ENCODE data around the gene PITPNM3.

Gene PITPNM3

GRCh38 chr17:6521586-6521985, 34.8 kb downstream of the PITPNM3 start:
- no peak overlapping the region for H3K4me3 Mint-ChIP-seq
- H3K36me3 Mint-ChIP-seq (ENCODE audit: low read depth): peaks cover 8% of the 10 kb centered on the region
- H3K9me3 Mint-ChIP-seq: peaks cover 10% of the 10 kb centered on the region
- H3K27me3 Mint-ChIP-seq (ENCODE audit: low read depth, poor library complexity): no peaks in the 10 kb centered on the region
- no peaks in the 10 kb centered on the region for H3K4me1 Mint-ChIP-seq
- TF ChIP-seq CTCF (IDR thresholded peaks at IDR 0.05): no peak
- no peak for DNase-seq
- no peak overlapping the region for H3K27ac Mint-ChIP-seq

- peaks cover 21% of the 10 kb centered on the region for H3K27me3 Mint-ChIP-seq (ENCODE audit: low read depth, poor library complexity)
- peaks cover 5% of the 10 kb centered on the region for H3K4me1 Mint-ChIP-seq
- no peak for TF ChIP-seq CTCF (IDR thresholded peaks at IDR 0.05)
- DNase-seq: no peak
- H3K9me3 Mint-ChIP-seq: peaks cover 10% of the 10 kb centered on the region
- H3K36me3 Mint-ChIP-seq (ENCODE audit: low read depth): peaks cover 8% of the 10 kb centered on the region
- H3K27ac Mint-ChIP-seq: no peak overlapping the region
- H3K4me3 Mint-ChIP-seq: no peak overlapping the region
Measured at GRCh38 chr17:6517062-6517461, 39.3 kb downstream of the PITPNM3 start.

GRCh38 chr17:6514371-6514770, 42.0 kb downstream of the PITPNM3 start:
- Mint-ChIP-seq H3K4me1 (peaks cover 5% of the 10 kb centered on the region), H3K27ac (no peak overlapping the region), H3K9me3 (peaks cover 3% of the 10 kb centered on the region), H3K27me3 (ENCODE audit: low read depth, poor library complexity) (peaks cover 21% of the 10 kb centered on the region), H3K4me3 (no peak overlapping the region), H3K36me3 (ENCODE audit: low read depth) (no peaks in the 10 kb centered on the region)
- no peak for TF ChIP-seq CTCF (IDR thresholded peaks at IDR 0.05)
- no peak for DNase-seq

DNA sequence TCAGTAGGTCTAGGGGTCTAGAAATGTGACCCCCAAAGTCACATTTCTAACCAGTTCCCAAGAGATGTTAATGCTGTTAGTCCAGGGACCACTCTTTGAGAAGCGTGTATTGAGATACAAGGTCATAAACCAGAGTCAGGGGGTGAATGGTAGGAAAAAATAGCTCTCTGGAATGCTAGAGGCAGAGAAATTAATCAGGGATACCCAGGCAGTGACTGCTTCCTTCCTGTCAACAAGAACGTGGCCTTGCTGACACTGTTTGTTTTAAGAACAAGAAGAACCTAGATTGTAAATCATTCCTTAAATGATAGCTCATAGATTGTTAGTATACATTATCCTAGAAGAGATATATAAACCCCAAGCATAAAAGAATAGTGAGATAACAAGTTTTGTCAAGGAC, 43.8 kb downstream of the PITPNM3 start:
- no peaks in the 10 kb centered on the region for H3K9me3 Mint-ChIP-seq
- DNase-seq: no peak
- TF ChIP-seq CTCF (IDR thresholded peaks at IDR 0.05): no peak
- no peak overlapping the region for H3K4me3 Mint-ChIP-seq
- H3K27me3 Mint-ChIP-seq (ENCODE audit: low read depth, poor library complexity): peaks cover 24% of the 10 kb centered on the region
- no peaks in the 10 kb centered on the region for H3K36me3 Mint-ChIP-seq (ENCODE audit: low read depth)
- H3K4me1 Mint-ChIP-seq: peaks cover 5% of the 10 kb centered on the region
- H3K27ac Mint-ChIP-seq: no peak overlapping the region

GRCh38 chr17:6510321-6510977, 45.9 kb downstream of the PITPNM3 start:
- Mint-ChIP-seq H3K27ac (no peak overlapping the region), H3K36me3 (ENCODE audit: low read depth) (no peaks in the 10 kb centered on the region), H3K27me3 (ENCODE audit: low read depth, poor library complexity) (peaks cover 21% of the 10 kb centered on the region), H3K9me3 (no peaks in the 10 kb centered on the region), H3K4me3 (no peak overlapping the region), H3K4me1 (peaks cover 15% of the 10 kb centered on the region)
- no peak for TF ChIP-seq CTCF (IDR thresholded peaks at IDR 0.05)
- no peak for DNase-seq

GRCh38 chr17:6509921-6510320, 46.4 kb downstream of the PITPNM3 start:
- peaks cover 21% of the 10 kb centered on the region for H3K27me3 Mint-ChIP-seq (ENCODE audit: low read depth, poor library complexity)
- H3K4me3 Mint-ChIP-seq: no peak overlapping the region
- no peak for DNase-seq
- H3K9me3 Mint-ChIP-seq: no peaks in the 10 kb centered on the region
- peaks cover 15% of the 10 kb centered on the region for H3K4me1 Mint-ChIP-seq
- H3K27ac Mint-ChIP-seq: no peak overlapping the region
- no peak for TF ChIP-seq CTCF (IDR thresholded peaks at IDR 0.05)
- H3K36me3 Mint-ChIP-seq (ENCODE audit: low read depth): no peaks in the 10 kb centered on the region
